K562 (cell line): Measurements from ENCODE around the gene MKNK1. TPM values are rescaled to one million over a fixed set of nuclear protein-coding genes. Genes with fewer than 3 reads are reported as not detected.
A peak's percentile ranks its signal among the peaks of the same experiment; 100 is the strongest.

ENCODE experiments used
- ATAC-seq: fragments of 200-7000 bp; cut with Tn5 transposase; 3 replicates; pipeline ENCODE4 v1.9.1; 2020; ENCODE audit warnings: moderate library complexity
- BruUV-seq: library from RNA; stranded (reverse); fragments of 400-500 nt; replicated peaks from 2 replicates; lab custom pipeline; 2021; lab: Mats Ljungman, UMichigan
- CTCF ChIA-PET: fragments of 300-600 bp; formaldehyde crosslinking; extraction: SDS; loops from one replicate; lab custom pipeline; 2021; ENCODE audit warnings: low intra/inter-chr PET ratio; lab: Yijun Ruan, JAX
- POLR2A ChIA-PET: fragments of 300-600, 350-650 bp; sonication (Branson Sonifier 250); formaldehyde crosslinking; extraction: SDS; loops from one replicate; lab custom pipeline; 2021; ENCODE audit warnings: antibody characterized with exemption, inconsistent platforms; lab: Yijun Ruan, JAX
- DNase-seq, 4 experiments: peaks; one replicate each; pipeline versions ENCODE4 v3.0.0 to v3.0.0-alpha.2; 2011 to 2018; ENCODE audit warnings: low spot score in 3 of 4, mixed read lengths in 3 of 4; ENCODE audit errors: extremely low read depth in 1 of 4
- FAIRE-seq: peaks from 2 replicates; lab custom pipeline; 2011; peaks lifted over from hg19 to GRCh38; lab: Jason Lieb, UNC
- H2AFZ ChIP-seq: 2 replicates; pipeline ENCODE4 v1.6.0; 2011; ENCODE audit warnings: low read depth, low read length, control low read depth, inconsistent platforms
- H3K27ac ChIP-seq: fragments of 200-600 bp; 3 replicates; pipeline ENCODE4 v1.8.0; 2011; ENCODE audit warnings: low read depth, mild to moderate bottlenecking, control low read depth, inconsistent platforms, low read length, moderate library complexity, mixed read lengths; ENCODE audit errors: extremely low read depth
- H3K27me3 ChIP-seq, 2 experiments: fragments of 300-600 bp in 1 of 2; 2 replicates in 1 of 2; 3 replicates in 1 of 2; pipeline versions ENCODE4 v1.6.0 to v1.8.0; 2011; ENCODE audit warnings: inconsistent platforms in 2 of 2, low read length in 2 of 2, mild to moderate bottlenecking in 1 of 2, mixed read lengths in 1 of 2, moderate library complexity in 1 of 2; ENCODE audit not compliant: control insufficient read depth in 2 of 2, insufficient read depth in 2 of 2
- H3K36me3 ChIP-seq: fragments of 300-600 bp; 3 replicates; pipeline ENCODE4 v1.8.0; 2011; ENCODE audit warnings: mild to moderate bottlenecking, low read length, inconsistent platforms; ENCODE audit not compliant: control insufficient read depth, insufficient read depth
- H3K4me1 ChIP-seq, 2 experiments: fragments of 200-600 bp in 1 of 2; replicated peaks in 1 of 2; 2 replicates in 1 of 2; 3 replicates in 1 of 2; pipeline versions ENCODE4 v1.5.1 to v1.8.0; 2011; ENCODE audit warnings: inconsistent platforms in 2 of 2, low read length in 2 of 2, mild to moderate bottlenecking in 1 of 2, mixed read lengths in 1 of 2, moderate library complexity in 1 of 2; ENCODE audit not compliant: control insufficient read depth in 2 of 2, insufficient read depth in 2 of 2
- H3K4me2 ChIP-seq: 2 replicates; pipeline ENCODE4 v1.6.1; 2011; ENCODE audit warnings: low read length, control low read depth, inconsistent platforms, mixed read lengths; ENCODE audit not compliant: insufficient read depth
- H3K4me3 ChIP-seq: fragments of 200-600 bp; sonication (generic), shearing (Covaris generic); 2 replicates; pipeline ENCODE4 v1.5.1; 2016; ENCODE audit warnings: control low read depth, inconsistent platforms
- H3K79me2 ChIP-seq: fragments of 200-600 bp; 3 replicates; pipeline ENCODE4 v1.8.0; 2011; ENCODE audit warnings: low read length, inconsistent platforms; ENCODE audit not compliant: control insufficient read depth, insufficient read depth
- H3K9ac ChIP-seq, 2 experiments: 2 replicates each; pipeline versions ENCODE4 v1.6.0 to v1.6.1; 2011; ENCODE audit warnings: low read depth in 2 of 2, low read length in 2 of 2, control low read depth in 1 of 2, inconsistent platforms in 1 of 2, mild to moderate bottlenecking in 1 of 2, mixed read lengths in 1 of 2; ENCODE audit not compliant: insufficient read depth in 1 of 2
- H3K9me1 ChIP-seq: one replicate; pipeline ENCODE4 v1.6.0; 2011; ENCODE audit warnings: inconsistent platforms, mild to moderate bottlenecking, low read length, moderate library complexity; ENCODE audit not compliant: control insufficient read depth, insufficient read depth
- H3K9me3 ChIP-seq: replicated peaks from 2 replicates; pipeline ENCODE4 v1.5.1; 2011; ENCODE audit warnings: low read depth, low read length, inconsistent platforms; ENCODE audit not compliant: control insufficient read depth, insufficient read depth
- H4K20me1 ChIP-seq: replicated peaks from 2 replicates; pipeline ENCODE4 v1.6.1; 2011; ENCODE audit warnings: low read length, inconsistent platforms, mixed read lengths; ENCODE audit not compliant: control insufficient read depth, insufficient read depth
- ARHGAP35 ChIP-seq: fragments of 450-650 bp; IDR thresholded peaks from 2 replicates; pipeline ENCODE4 v1.6.1; 2018; ENCODE audit not compliant: partially characterized antibody
- YY1 ChIP-seq, 3 experiments: IDR thresholded peaks; 2 replicates each; pipeline ENCODE4 v1.6.1; 2011; ENCODE audit warnings: low read length in 2 of 3, mild to moderate bottlenecking in 2 of 3, moderate library complexity in 2 of 3, borderline replicate concordance in 1 of 3, control low read depth in 1 of 3, low read depth in 1 of 3; ENCODE audit not compliant: insufficient read depth in 3 of 3, insufficient replicate concordance in 2 of 3, control insufficient read depth in 1 of 3, insufficient read length in 1 of 3; ENCODE audit errors: extremely low read depth in 1 of 3
- WGBS: fragments of 100-300 bp; shearing (Covaris generic); methylation state at CpG from one replicate; pipeline ENCODE4 v1.1.6; 2016; ENCODE audit warnings: low coverage, mixed read lengths; ENCODE audit not compliant: insufficient coverage; ENCODE audit errors: missing lambda C conversion rate; 5-methylcytosine and 5-hydroxymethylcytosine counted together
- in situ Hi-C: fragments of 300-500 bp; cut with MboI; formaldehyde crosslinking; loops from 4 replicates; pipeline ENCODE4 v1.15.0; 2018; ENCODE audit warnings: inconsistent platforms, mixed read lengths
- intact Hi-C: fragments of 100-400 bp; cut with micrococcal nuclease; formaldehyde crosslinking; loops from 2 replicates; pipeline ENCODE4 v1.14.2; 2022
- polyA plus RNA-seq, 8 experiments: library from polyadenylated mRNA; depleted of rRNA in 4 of 8; stranded (reverse) in 5 of 8; unstranded in 3 of 8; fragments of >200 nt; fragmentation: Nextera tagmentation in 2 of 8; fragmentation: Illumina TruSeq in 1 of 8; extraction: Ambion mirVana in 2 of 8; extraction: Trizol in 1 of 8; gene quantifications; 2 replicates each; pipeline versions ENCODE4 v1.2.1 to v1.2.3, GENCODE V29; 2011 to 2014; ENCODE audit warnings: inconsistent platforms in 1 of 8, missing spikeins in 1 of 8
- total RNA-seq, 7 experiments: library from RNA; depleted of rRNA in 6 of 7; stranded (reverse); fragments of >200 nt in 6 of 7; fragmentation: Illumina TruSeq in 2 of 7; extraction: Trizol in 2 of 7; gene quantifications; 2 replicates each; pipeline versions ENCODE4 v1.2.1 to v1.2.3, GENCODE V29; 2011 to 2021; ENCODE audit warnings: low replicate concordance in 1 of 7
- TF ChIP-seq, protein P1 (sequence below), 2 experiments: fragments of 450-650 bp; IDR thresholded peaks; 2 replicates each; pipeline ENCODE4 v1.6.1; 2016; ENCODE audit warnings: mild to moderate bottlenecking in 2 of 2, borderline replicate concordance in 1 of 2, low read depth in 1 of 2, moderate library complexity in 1 of 2

The MKNK1 gene
- total and polyA plus RNA-seq, 9 of the 15 experiments (the other 6 are each of a cell fraction or from before 2014, with no cell fraction given): 27.7 to 51.3 (median 43.7) TPM

- in situ Hi-C loops (no loop called here), intact Hi-C loops (no loop called here)
- H2AFZ ChIP-seq: no peak overlapping the region
- DNase-seq: no peak
- no peak overlapping the region; a peak in 1 of 4 replicates for H3K9ac ChIP-seq
- 69% methylated on average over 5 of the region's 6 CpGs for WGBS
- ChIA-PET CTCF (no interaction called here), POLR2A (interaction anchor here (0.6 to 2.5 kb wide), 5 partner anchors 8 to 55 kb away, joined by 3 to 9 read pairs (median 5); no protein-coding TSS in a partner anchor)
- H3K27me3 ChIP-seq: no peaks in the 10 kb centered on the region
- no peak for ATAC-seq
- no peaks in the 10 kb centered on the region for H3K9me1 ChIP-seq
- peaks cover 32 to 65% of the 10 kb centered on the region in 2 experiments for H3K4me1 ChIP-seq
- H3K4me3 ChIP-seq: no peak overlapping the region
- no peak overlapping the region for H3K4me2 ChIP-seq
- no peaks in the 10 kb centered on the region for H3K9me3 ChIP-seq
- H3K36me3 ChIP-seq: no peaks in the 10 kb centered on the region
- H3K27ac ChIP-seq: no peak overlapping the region
- H4K20me1 ChIP-seq: no peaks in the 10 kb centered on the region
- BruUV-seq: no TSS peak
- H3K79me2 ChIP-seq: no peaks in the 10 kb centered on the region
- no peak for FAIRE-seq
- TF ChIP-seq YY1 (IDR thresholded peaks at IDR 0.05; ENCODE audit: borderline replicate concordance in 1 of 3, control insufficient read depth in 1 of 3, extremely low read depth in 1 of 3, insufficient read depth in 3 of 3, insufficient read length in 1 of 3, insufficient replicate concordance in 2 of 3, low read depth in 1 of 3, low read length in 2 of 3): no peak
- TF ChIP-seq, protein P1, sequence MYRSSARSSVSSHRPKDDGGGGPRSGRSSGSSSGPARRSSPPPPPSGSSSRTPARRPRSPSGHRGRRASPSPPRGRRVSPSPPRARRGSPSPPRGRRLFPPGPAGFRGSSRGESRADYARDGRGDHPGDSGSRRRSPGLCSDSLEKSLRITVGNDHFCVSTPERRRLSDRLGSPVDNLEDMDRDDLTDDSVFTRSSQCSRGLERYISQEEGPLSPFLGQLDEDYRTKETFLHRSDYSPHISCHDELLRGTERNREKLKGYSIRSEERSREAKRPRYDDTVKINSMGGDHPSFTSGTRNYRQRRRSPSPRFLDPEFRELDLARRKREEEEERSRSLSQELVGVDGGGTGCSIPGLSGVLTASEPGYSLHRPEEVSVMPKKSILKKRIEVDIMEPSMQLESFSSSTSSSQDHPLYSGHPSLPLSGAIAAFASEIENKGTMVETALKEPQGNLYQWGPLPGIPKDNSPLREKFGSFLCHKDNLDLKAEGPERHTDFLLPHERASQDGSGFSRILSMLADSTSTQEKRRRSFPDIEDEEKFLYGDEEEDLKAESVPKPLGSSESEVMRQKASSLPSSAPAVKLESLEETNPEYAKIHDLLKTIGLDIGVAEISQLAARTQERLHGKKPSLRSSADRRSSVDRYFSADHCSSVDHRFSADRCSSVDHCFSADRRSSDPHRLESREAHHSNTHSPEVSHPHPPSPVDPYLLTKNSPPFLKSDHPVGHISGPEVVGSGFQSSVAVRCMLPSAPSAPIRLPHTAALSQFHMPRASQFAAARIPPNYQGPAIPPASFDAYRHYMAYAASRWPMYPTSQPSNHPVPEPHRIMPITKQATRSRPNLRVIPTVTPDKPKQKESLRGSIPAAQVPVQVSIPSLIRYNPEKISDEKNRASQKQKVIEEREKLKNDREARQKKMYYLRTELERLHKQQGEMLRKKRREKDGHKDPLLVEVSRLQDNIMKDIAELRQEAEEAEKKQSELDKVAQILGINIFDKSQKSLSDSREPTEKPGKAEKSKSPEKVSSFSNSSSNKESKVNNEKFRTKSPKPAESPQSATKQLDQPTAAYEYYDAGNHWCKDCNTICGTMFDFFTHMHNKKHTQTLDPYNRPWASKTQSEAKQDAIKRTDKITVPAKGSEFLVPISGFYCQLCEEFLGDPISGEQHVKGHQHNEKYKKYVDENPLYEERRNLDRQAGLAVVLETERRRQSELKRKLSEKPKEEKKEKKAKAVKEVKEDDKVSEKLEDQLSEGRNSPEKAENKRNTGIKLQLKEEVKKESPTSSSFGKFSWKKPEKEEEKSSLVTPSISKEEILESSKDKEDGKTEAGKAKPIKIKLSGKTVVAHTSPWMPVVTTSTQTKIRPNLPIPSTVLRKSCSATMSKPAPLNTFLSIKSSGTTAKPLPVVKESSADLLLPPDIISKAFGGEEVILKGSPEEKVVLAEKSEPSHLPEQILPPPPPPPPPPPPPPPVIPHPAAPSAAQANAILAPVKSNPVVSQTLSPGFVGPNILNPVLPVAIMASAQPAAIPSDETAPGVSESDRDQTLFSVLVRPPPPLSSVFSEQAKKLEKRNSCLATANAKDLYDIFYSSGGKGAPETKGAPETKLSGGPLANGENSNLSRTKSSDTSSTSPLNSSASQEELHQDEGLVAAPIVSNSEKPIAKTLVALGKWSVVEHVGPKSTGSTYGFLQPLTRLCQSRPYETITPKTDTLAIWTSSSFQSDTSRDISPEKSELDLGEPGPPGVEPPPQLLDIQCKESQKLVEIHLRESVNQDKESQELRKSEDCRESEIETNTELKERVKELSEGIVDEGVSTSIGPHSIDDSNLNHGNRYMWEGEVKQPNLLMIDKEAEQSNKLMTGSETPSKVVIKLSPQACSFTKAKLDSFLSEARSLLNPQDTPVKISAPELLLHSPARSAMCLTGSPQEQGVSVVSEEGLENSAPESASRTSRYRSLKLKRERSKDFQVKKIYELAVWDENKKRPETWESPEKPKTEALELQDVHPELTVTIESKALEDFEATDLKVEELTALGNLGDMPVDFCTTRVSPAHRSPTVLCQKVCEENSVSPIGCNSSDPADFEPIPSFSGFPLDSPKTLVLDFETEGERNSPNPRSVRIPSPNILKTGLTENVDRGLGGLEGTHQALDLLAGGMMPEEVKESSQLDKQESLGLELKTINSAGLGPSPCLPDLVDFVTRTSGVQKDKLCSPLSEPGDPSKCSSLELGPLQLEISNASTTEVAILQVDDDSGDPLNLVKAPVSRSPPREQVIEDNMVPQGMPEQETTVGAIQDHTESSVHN (IDR thresholded peaks at IDR 0.05; ENCODE audit: borderline replicate concordance in 1 of 2, low read depth in 1 of 2): no peak
- peak; percentile 39 for TF ChIP-seq ARHGAP35
Measured at GRCh38 chr1:46512792-46513190, 91.3 kb downstream of the MKNK1 start.
